IPS-15b (cell line): ENCODE results near the gene RAMP1.
"Not testable (repeated sequence)": the region's sequence is repeated elsewhere in the genome, so short reads cannot be mapped to it uniquely, and the experiment has no call there.

Experiments
- H3K27me3 ChIP-seq: one replicate; pipeline ENCODE4 v1.6.1; 2013; ENCODE audit warnings: low read length; ENCODE audit not compliant: control insufficient read depth, insufficient read depth
- H3K36me3 ChIP-seq: one replicate; pipeline ENCODE4 v1.6.1; 2013; ENCODE audit warnings: low read length; ENCODE audit not compliant: control insufficient read depth, insufficient read depth
- H3K4me1 ChIP-seq: one replicate; pipeline ENCODE4 v1.6.1; 2013; ENCODE audit warnings: mild to moderate bottlenecking, low read length; ENCODE audit not compliant: control insufficient read depth, insufficient read depth
- H3K4me3 ChIP-seq: one replicate; pipeline ENCODE4 v1.5.1; 2013; ENCODE audit warnings: low read depth, low read length
- H3K9ac ChIP-seq: one replicate; pipeline ENCODE4 v1.6.1; 2013; ENCODE audit warnings: low read depth, mild to moderate bottlenecking, low read length
- H3K9me3 ChIP-seq: one replicate; pipeline ENCODE4 v1.6.1; 2013; ENCODE audit warnings: mild to moderate bottlenecking, low read length; ENCODE audit not compliant: control insufficient read depth, insufficient read depth

The RAMP1 gene

DNA sequence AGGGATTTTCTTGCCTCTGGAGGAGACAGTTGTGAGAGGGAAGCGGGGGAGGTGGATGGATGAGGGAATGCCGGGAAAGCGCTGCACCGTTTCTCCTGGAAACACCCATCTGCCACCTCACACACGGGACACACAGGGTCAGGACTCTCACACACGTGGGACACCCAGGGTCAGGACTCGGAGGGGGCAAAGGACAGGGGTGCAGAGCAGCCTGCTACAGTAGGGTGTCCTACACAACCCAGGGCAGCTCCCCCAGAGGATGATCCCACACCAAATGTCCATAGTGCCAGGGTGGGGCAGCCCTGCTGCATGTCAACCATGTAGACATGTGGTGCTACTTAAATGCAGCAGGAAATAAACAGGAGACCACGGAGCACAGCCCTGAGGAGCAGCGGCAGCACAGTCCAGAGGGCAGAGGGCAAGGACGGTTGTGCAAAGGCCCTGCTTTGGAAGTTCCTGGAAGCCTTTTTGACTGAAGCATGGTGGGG is 5.1 kb downstream of the RAMP1 start:
- no peaks in the 10 kb centered on the region for H3K36me3 ChIP-seq
- H3K27me3 ChIP-seq: peaks cover 19% of the 10 kb centered on the region
- H3K4me1 ChIP-seq: peaks cover 3% of the 10 kb centered on the region

GRCh38 chr2:237864940-237865622 is 5.7 kb downstream of the RAMP1 start:
- Histone ChIP-seq H3K27me3 (peaks cover 16% of the 10 kb centered on the region), H3K4me3 (no peak overlapping the region), H3K9ac (no peak overlapping the region)

More for the DNA sequence above, 5.1 kb downstream of the RAMP1 start:
- no peaks in the 10 kb centered on the region for H3K9me3 ChIP-seq
- H3K4me3 ChIP-seq: no peak overlapping the region
- no peak overlapping the region for H3K9ac ChIP-seq

DNA sequence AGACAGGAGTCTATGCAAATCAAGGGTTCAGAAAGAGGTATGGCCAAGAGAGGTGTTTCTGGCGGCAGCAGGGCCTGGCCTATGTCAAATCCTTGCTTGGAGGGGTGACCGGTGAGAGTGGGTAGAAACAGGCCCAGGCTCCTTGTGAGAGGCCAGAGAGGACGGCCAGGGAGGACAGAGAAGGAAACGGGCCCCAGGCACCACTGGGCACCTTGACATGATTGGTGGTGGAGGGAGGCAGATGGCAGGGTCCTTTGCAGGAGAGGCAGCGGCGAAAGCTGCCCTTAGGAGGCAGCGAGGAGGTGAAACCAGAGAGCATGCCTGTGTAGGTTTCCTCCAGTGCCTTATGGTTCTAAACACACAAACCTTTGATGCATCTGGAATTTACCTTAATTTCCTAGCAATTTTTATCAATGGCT is 6.2 kb downstream of the RAMP1 start:
- H3K9ac ChIP-seq: no peak overlapping the region
- H3K4me1 ChIP-seq: no peaks in the 10 kb centered on the region
- no peaks in the 10 kb centered on the region for H3K36me3 ChIP-seq
- H3K27me3 ChIP-seq: peaks cover 10% of the 10 kb centered on the region
- H3K9me3 ChIP-seq: no peaks in the 10 kb centered on the region
- no peak overlapping the region for H3K4me3 ChIP-seq

More at GRCh38 chr2:237864940-237865622, 5.7 kb downstream of the RAMP1 start:
- no peaks in the 10 kb centered on the region for H3K36me3 ChIP-seq
- H3K4me1 ChIP-seq: peaks cover 2% of the 10 kb centered on the region
- H3K9me3 ChIP-seq: no peaks in the 10 kb centered on the region

GRCh38 chr2:237866101-237866621 is 6.7 kb downstream of the RAMP1 start:
- no peaks in the 10 kb centered on the region for H3K4me1 ChIP-seq
- no peak overlapping the region for H3K9ac ChIP-seq
- no peaks in the 10 kb centered on the region for H3K9me3 ChIP-seq
- no peak overlapping the region for H3K4me3 ChIP-seq
- H3K36me3 ChIP-seq: no peaks in the 10 kb centered on the region
- H3K27me3 ChIP-seq: peaks cover 5% of the 10 kb centered on the region

DNA sequence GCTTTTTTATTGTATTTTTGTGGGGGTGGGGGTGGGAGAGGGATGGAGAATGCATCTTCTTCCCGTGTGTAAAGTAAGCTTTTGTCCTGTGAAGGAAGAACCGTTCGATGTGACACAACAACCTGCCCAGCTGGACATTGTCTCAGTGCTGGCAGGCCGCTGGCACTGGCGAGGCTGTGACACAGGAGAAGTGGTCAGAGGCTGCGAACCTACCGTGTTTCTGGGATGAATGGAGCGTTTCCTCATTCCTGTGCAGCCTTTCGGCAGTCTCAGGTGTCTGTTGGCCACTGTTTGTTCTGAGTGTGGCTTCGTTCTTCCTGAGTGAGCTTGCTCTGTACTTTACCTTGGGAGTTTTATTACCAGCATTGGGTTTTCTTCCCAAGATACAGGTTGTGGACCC is 8.0 kb downstream of the RAMP1 start:
- H3K4me1 ChIP-seq: no peaks in the 10 kb centered on the region
- no peaks in the 10 kb centered on the region for H3K36me3 ChIP-seq
- H3K4me3 ChIP-seq: no peak overlapping the region
- H3K9ac ChIP-seq: no peak overlapping the region
- no peaks in the 10 kb centered on the region for H3K27me3 ChIP-seq
- H3K9me3 ChIP-seq: no peaks in the 10 kb centered on the region

- not testable (repeated sequence) for H3K4me3 ChIP-seq, H3K9me3 ChIP-seq, H3K9ac ChIP-seq, H3K4me1 ChIP-seq, H3K27me3 ChIP-seq, H3K36me3 ChIP-seq
Observed at GRCh38 chr2:237868074-237868473, 8.7 kb downstream of the RAMP1 start.

DNA sequence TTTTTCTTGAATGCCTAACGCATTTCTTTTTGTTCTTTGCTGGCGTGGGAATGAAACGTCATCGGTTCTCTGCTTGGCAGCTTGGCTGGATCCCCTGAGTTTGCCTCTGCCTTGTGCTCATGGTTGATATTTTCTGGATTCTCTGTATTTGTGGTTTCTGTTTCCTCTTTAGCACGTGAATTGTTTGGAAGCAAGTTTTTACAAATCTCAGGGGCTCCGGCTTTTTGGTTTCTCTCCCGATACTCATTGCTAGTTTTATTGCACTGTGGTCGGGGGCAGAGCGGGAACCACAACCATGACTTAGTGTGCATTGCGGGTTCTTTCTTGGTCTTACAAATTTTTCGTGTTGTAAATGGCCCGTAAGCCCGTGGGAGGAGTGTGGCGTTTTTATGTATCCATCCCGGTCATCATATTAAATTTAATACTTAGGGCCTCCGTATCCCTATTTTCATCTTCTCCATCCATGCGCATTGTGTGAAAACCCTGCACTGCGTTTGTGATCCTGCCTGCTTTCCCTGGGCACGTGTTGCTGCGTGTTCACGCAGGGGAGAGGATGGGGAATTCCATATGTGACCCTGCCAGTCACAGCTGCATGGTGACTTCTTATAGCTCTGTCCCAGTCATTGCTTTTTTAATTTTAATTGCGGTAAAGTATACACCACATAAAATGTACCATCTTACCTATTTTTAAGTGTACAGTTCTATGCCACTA is 9.4 kb downstream of the RAMP1 start:
- H3K36me3 ChIP-seq: no peaks in the 10 kb centered on the region
- H3K4me3 ChIP-seq: no peak overlapping the region
- H3K9me3 ChIP-seq: no peaks in the 10 kb centered on the region
- H3K9ac ChIP-seq: no peak overlapping the region
- no peaks in the 10 kb centered on the region for H3K27me3 ChIP-seq
- H3K4me1 ChIP-seq: no peaks in the 10 kb centered on the region

GRCh38 chr2:237869343-237870102 is 10.1 kb downstream of the RAMP1 start:
- Histone ChIP-seq H3K4me3 (no peak overlapping the region), H3K9ac (no peak overlapping the region), H3K36me3 (no peaks in the 10 kb centered on the region), H3K27me3 (no peaks in the 10 kb centered on the region), H3K9me3 (no peaks in the 10 kb centered on the region), H3K4me1 (no peaks in the 10 kb centered on the region)

DNA sequence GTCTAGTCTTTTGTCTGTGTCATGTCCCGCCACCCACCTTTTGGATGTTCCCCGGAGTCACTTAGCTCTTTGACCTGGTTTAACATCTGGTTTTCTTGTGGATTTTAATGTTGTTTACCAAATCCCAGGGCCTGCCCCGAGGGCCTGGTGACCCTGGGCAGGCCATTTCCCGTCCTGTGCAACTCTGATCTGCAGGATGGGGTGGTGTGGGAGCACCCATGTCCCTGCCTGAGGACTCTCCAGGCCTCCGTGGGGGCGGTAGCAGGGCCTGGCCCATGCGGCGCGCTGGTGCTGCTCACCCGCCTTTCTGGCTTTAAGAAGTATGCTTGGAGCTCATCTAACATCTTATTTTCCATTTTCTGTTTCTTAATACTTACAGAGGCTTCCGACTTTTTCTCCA is 10.7 kb downstream of the RAMP1 start:
- H3K9me3 ChIP-seq: no peaks in the 10 kb centered on the region
- H3K27me3 ChIP-seq: no peaks in the 10 kb centered on the region
- H3K4me1 ChIP-seq: no peaks in the 10 kb centered on the region
- no peak overlapping the region for H3K4me3 ChIP-seq
- no peak overlapping the region for H3K9ac ChIP-seq
- H3K36me3 ChIP-seq: no peaks in the 10 kb centered on the region

DNA sequence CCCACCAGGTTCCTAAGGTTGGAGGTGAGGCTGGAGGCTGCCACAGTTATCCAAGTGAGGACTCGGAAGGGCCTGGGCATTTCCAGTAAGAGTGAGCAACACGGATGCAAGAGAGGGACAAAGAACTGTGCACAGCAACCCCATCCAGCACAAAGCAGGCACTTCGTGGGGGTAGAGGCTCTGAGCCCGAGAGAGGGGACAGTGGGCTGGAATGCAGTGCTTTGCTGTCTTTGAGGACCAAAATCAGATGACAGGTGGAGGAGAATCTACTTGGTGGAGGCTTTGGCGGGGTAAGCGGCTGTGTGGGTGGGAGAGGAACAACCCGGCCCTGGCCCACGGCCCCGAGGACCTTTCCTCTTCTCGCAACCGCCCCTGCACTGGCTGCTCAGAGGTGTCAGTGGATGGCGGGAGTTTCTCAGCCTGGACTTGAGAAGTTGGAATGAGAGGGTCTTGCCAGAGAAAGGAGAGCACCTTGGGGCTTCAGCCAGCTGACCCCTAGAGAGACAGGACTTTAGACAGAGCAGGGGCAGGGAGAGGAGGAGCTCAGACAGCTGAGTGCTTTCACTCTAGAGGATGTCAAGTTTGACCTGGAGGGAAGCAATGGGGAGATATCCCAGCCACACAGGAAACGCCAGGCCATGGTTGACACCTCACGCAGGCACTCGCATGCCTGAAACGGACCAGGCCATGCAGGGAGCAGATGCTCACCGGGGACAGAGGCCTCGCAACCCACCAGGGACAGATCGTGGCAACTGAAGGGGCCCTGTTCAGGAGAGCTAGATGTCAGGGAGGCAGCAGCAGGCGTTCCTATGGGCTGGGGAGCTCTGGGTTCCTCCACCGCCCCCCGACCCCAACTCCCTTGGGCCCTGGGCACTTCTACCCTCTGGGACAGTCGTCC is 11.6 kb downstream of the RAMP1 start:
- H3K36me3 ChIP-seq: no peaks in the 10 kb centered on the region
- H3K27me3 ChIP-seq: no peaks in the 10 kb centered on the region
- no peaks in the 10 kb centered on the region for H3K4me1 ChIP-seq

More for the DNA sequence above, 11.6 kb downstream of the RAMP1 start:
- H3K9me3 ChIP-seq: no peaks in the 10 kb centered on the region
- no peak overlapping the region for H3K4me3 ChIP-seq
- H3K9ac ChIP-seq: no peak overlapping the region
